Activated CD8-positive, alpha-beta T cell treated with anti-CD3 and anti-CD28 coated beads for 36 hours (primary cell): ENCODE results near the gene SUPT6H. TPM values are rescaled to one million over a fixed set of nuclear protein-coding genes. Genes with fewer than 3 reads are reported as not detected.
A peak's percentile ranks its signal among the peaks of the same experiment; 100 is the strongest.

Experiments used
- ATAC-seq: fragments of 200-7000 bp; cut with Tn5 transposase; one replicate; pipeline ENCODE4 v1.10.0; 2021; ENCODE audit warnings: mild to moderate bottlenecking, moderate library complexity
- CTCF ChIA-PET: fragments of 350-600 bp; sonication (Branson Sonifier 250); formaldehyde crosslinking; loops from one replicate; lab custom pipeline; 2021; ENCODE audit warnings: antibody characterized with exemption; lab: Charles Lee
- POLR2A ChIA-PET: fragments of 350-600 bp; sonication (Branson Sonifier 250); formaldehyde crosslinking; loops from one replicate; lab custom pipeline; 2021; ENCODE audit warnings: antibody characterized with exemption; lab: Charles Lee
- DNase-seq: peaks from one replicate; pipeline ENCODE4 v3.0.0-alpha.2; 2020
- H3K27ac Mint-ChIP-seq: one replicate; pipeline ENCODE4 v1.8.0; 2021; ENCODE audit warnings: mild to moderate bottlenecking, mixed read lengths
- H3K27me3 Mint-ChIP-seq: one replicate; pipeline ENCODE4 v1.8.0; 2021; ENCODE audit warnings: mixed read lengths
- H3K36me3 Mint-ChIP-seq: one replicate; pipeline ENCODE4 v1.8.0; 2021; ENCODE audit warnings: low read depth, mixed read lengths
- H3K4me1 Mint-ChIP-seq: one replicate; pipeline ENCODE4 v1.8.0; 2021; ENCODE audit warnings: low read depth, mixed read lengths
- H3K4me3 Mint-ChIP-seq: one replicate; pipeline ENCODE4 v1.8.0; 2021; ENCODE audit warnings: mild to moderate bottlenecking, moderate library complexity, mixed read lengths
- H3K9me3 Mint-ChIP-seq: one replicate; pipeline ENCODE4 v1.8.0; 2021; ENCODE audit warnings: mixed read lengths
- CTCF ChIP-seq: fragments of 200-600 bp; IDR thresholded peaks from one replicate; pipeline ENCODE4 v1.8.0; 2022; ENCODE audit warnings: antibody characterized with exemption, mild to moderate bottlenecking
- intact Hi-C: fragments of 100-400 bp; cut with micrococcal nuclease; formaldehyde crosslinking; loops from one replicate; pipeline ENCODE4 v1.10.0; 2022
- total RNA-seq, 2 experiments: library from RNA; stranded (reverse); gene quantifications; one replicate each; pipeline ENCODE4 v1.2.3, GENCODE V29; 2021

Gene SUPT6H
- total RNA-seq, 2 experiments from 2014 or later: 60.3 to 63.3 TPM

DNA sequence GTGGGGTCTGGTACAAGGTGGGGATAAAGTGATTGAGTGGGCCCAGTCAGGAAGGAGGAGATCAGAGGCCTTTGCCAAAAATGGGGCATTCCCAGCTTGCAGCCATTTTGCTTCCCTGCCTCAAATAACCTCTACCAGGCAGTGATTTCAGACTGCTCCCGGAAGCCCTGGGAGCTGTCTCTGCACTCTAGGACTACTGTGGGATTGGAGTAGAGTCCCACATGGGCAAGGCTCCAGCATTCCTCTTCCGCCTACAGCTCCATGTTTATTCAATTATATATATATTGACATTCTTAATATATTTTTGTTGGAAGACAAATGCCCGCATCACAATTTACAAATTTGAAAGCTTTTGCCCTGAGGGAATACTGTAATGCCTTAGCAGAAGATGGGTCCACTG, 13.5 kb downstream of the SUPT6H start:
- no peak for TF ChIP-seq CTCF
- ChIA-PET POLR2A (interaction anchor here (0.8 to 1.1 kb wide), 3 partner anchors 15 to 35 kb away, joined by 3 read pairs; no protein-coding TSS in a partner anchor), CTCF (interaction anchor here (1.0 to 6.9 kb wide), 6 partner anchors 13 to 51 kb away, joined by 3 to 66 read pairs (median 4); partner anchors contain the start of gene BLTP2)
- Mint-ChIP-seq H3K4me1 (no peaks in the 10 kb centered on the region), H3K9me3 (no peaks in the 10 kb centered on the region), H3K27ac (no peak overlapping the region), H3K36me3 (peaks cover 65% of the 10 kb centered on the region), H3K4me3 (no peak overlapping the region), H3K27me3 (no peaks in the 10 kb centered on the region)
- DNase-seq (no peak), ATAC-seq (no peak)
- intact Hi-C loops: no loop called here

DNA sequence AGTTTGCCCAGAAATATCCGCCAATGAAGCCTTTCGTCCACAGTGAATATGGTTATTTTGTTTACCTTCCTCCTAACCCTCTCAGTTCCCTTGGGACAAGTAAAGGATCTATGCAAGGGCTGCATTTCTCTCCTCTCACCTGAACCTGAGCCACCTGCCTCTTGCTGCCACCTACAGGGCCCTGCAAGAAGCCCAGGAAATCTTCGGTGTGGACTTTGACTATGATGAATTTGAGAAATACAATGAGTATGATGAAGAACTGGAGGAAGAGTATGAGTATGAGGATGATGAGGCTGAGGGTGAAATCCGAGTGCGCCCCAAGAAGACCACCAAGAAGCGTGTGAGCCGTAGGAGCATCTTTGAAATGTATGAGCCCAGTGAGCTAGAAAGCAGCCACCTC, 14.0 kb downstream of the SUPT6H start:
- Mint-ChIP-seq H3K9me3 (no peaks in the 10 kb centered on the region), H3K4me3 (no peak overlapping the region), H3K27me3 (no peaks in the 10 kb centered on the region), H3K36me3 (peaks cover 63% of the 10 kb centered on the region), H3K27ac (no peak overlapping the region), H3K4me1 (no peaks in the 10 kb centered on the region)
- TF ChIP-seq CTCF: no peak
- POLR2A ChIA-PET: interaction anchor here (0.8 to 2.3 kb wide), 3 partner anchors 16 to 36 kb away, joined by 3 to 11 read pairs (median 3); partner anchors contain the start of gene BLTP2
- CTCF ChIA-PET: interaction anchor here (1.0 to 6.9 kb wide), 6 partner anchors 14 to 51 kb away, joined by 3 to 66 read pairs (median 4); partner anchors contain the start of genes BLTP2, SDF2 and SUPT6H
- peak; percentile 24 for DNase-seq
- peak; percentile 27 for ATAC-seq
- intact Hi-C loops: no loop called here

GRCh38 chr17:28682655-28683054, 20.6 kb downstream of the SUPT6H start:
- TF ChIP-seq CTCF: no peak
- Mint-ChIP-seq H3K4me1 (no peaks in the 10 kb centered on the region), H3K4me3 (no peak overlapping the region), H3K9me3 (no peaks in the 10 kb centered on the region), H3K36me3 (peaks cover 55% of the 10 kb centered on the region), H3K27ac (no peak overlapping the region), H3K27me3 (no peaks in the 10 kb centered on the region)
- POLR2A ChIA-PET: interaction anchor here (0.7 to 1.0 kb wide), 4 partner anchors 9 to 27 kb away, joined by 3 to 4 read pairs (median 4); no protein-coding TSS in a partner anchor
- no peak for ATAC-seq
- DNase-seq: no peak
- CTCF ChIA-PET: interaction anchor here (0.6 to 1.2 kb wide), 3 partner anchors 34 to 67 kb away, joined by 3 to 4 read pairs (median 3); no protein-coding TSS in a partner anchor
- intact Hi-C loops: no loop called here

- Mint-ChIP-seq H3K27ac (no peak overlapping the region), H3K9me3 (no peaks in the 10 kb centered on the region), H3K4me3 (no peak overlapping the region), H3K4me1 (no peaks in the 10 kb centered on the region), H3K36me3 (peaks cover 64% of the 10 kb centered on the region), H3K27me3 (no peaks in the 10 kb centered on the region)
- POLR2A ChIA-PET: no interaction called here
- CTCF ChIA-PET: no interaction called here
- TF ChIP-seq CTCF: no peak
- no peak for DNase-seq
- intact Hi-C loops: no loop called here
- ATAC-seq: no peak
Measured at GRCh38 chr17:28684963-28685362, 23.0 kb downstream of the SUPT6H start.

- TF ChIP-seq CTCF: no peak
- DNase-seq: no peak
- ChIA-PET POLR2A (no interaction called here), CTCF (interaction anchor here (1.3 kb wide), 1 partner anchor 26 kb away, joined by 3 read pairs; the partner anchor contains the start of gene PROCA1)
- ATAC-seq: no peak
- no peak overlapping the region for H3K4me3 Mint-ChIP-seq
- H3K27me3 Mint-ChIP-seq: no peaks in the 10 kb centered on the region
- intact Hi-C loops: no loop called here
- no peaks in the 10 kb centered on the region for H3K9me3 Mint-ChIP-seq
- no peaks in the 10 kb centered on the region for H3K4me1 Mint-ChIP-seq
- peaks cover 68% of the 10 kb centered on the region for H3K36me3 Mint-ChIP-seq
- no peak overlapping the region for H3K27ac Mint-ChIP-seq
Measured at GRCh38 chr17:28685366-28685765, 23.4 kb downstream of the SUPT6H start.
